Testis (tissue), 2 donors: ENCODE results near the gene CERS2.

ENCODE experiments used
- CTCF ChIP-seq, 3 experiments: fragments of 450-650 bp in 2 of 3; fragments of 200-600 bp in 1 of 3; sonication (generic) in 1 of 3; IDR thresholded peaks; one replicate each; pipeline ENCODE4 v1.5.1; 2016 to 2019; ENCODE audit warnings: antibody characterized with exemption in 3 of 3, mild to moderate bottlenecking in 2 of 3, moderate library complexity in 1 of 3
- POLR2A ChIP-seq: fragments of 450-650 bp; IDR thresholded peaks from one replicate; pipeline ENCODE4 v1.6.1; 2017; ENCODE audit warnings: antibody characterized with exemption, mild to moderate bottlenecking, moderate library complexity

- TF ChIP-seq CTCF (IDR thresholded peaks at IDR 0.05) (peak in 2 of 3 experiments; percentile 41 to 61), POLR2A (peak; percentile 27)
Measured at GRCh38 chr1:151008244-151009205, 33.9 kb upstream of the CERS2 start, which contains the start of gene PRUNE1.
